RWPE2 (cell line): ENCODE data around the gene GSDME.
A peak's percentile ranks its signal among the peaks of the same experiment; 100 is the strongest.

ENCODE experiments used
- ATAC-seq: fragments of 200-7000 bp; cut with Tn5 transposase; 3 replicates; pipeline ENCODE4 v1.9.1; 2021; ENCODE audit warnings: low read depth
- DNase-seq: peaks from one replicate; pipeline ENCODE4 v3.0.0-alpha.2; 2020; ENCODE audit warnings: low spot score
- H3K27ac ChIP-seq: fragments of 450-650 bp; 2 replicates; pipeline ENCODE4 v1.5.1; 2017; ENCODE audit warnings: mild to moderate bottlenecking; ENCODE audit not compliant: poor library complexity, severe bottlenecking
- H3K27me3 ChIP-seq: fragments of 250-450 bp; sonication (Bioruptor Pico); 2 replicates; pipeline ENCODE4 v1.5.1; 2021; ENCODE audit warnings: mild to moderate bottlenecking, moderate library complexity; ENCODE audit not compliant: insufficient read depth, poor library complexity, severe bottlenecking
- H3K36me3 ChIP-seq: fragments of 250-450 bp; sonication (Bioruptor Pico); 2 replicates; pipeline ENCODE4 v1.5.1; 2020; ENCODE audit warnings: low read depth, mild to moderate bottlenecking, moderate library complexity
- H3K4me1 ChIP-seq: fragments of 250-450 bp; sonication (Bioruptor Pico); 2 replicates; pipeline ENCODE4 v1.5.1; 2021; ENCODE audit warnings: mild to moderate bottlenecking, moderate library complexity; ENCODE audit not compliant: insufficient read depth, poor library complexity, severe bottlenecking
- H3K4me3 ChIP-seq: fragments of 250-450 bp; sonication (Bioruptor Pico); 2 replicates; pipeline ENCODE4 v1.5.1; 2021; ENCODE audit warnings: mild to moderate bottlenecking, moderate library complexity; ENCODE audit not compliant: severe bottlenecking
- H3K9me3 ChIP-seq: fragments of 250-450 bp; sonication (Bioruptor Pico); 2 replicates; pipeline ENCODE4 v1.5.1; 2021; ENCODE audit warnings: mild to moderate bottlenecking, moderate library complexity; ENCODE audit not compliant: severe bottlenecking
- CTCF ChIP-seq: fragments of 450-650 bp; IDR thresholded peaks from one replicate; pipeline ENCODE4 v1.5.1; 2017; ENCODE audit warnings: mild to moderate bottlenecking, moderate library complexity; ENCODE audit not compliant: poor library complexity, severe bottlenecking

GSDME gene

GRCh38 chr7:24665564-24666294 is 91.5 kb downstream of the GSDME start:
- Histone ChIP-seq H3K27ac (no peak overlapping the region), H3K27me3 (no peaks in the 10 kb centered on the region), H3K9me3 (no peaks in the 10 kb centered on the region), H3K4me3 (no peak overlapping the region), H3K36me3 (peaks cover 15% of the 10 kb centered on the region), H3K4me1 (peaks cover 15% of the 10 kb centered on the region)
- DNase-seq (no peak), ATAC-seq (peak; percentile 44; the same call in 1 of the 3 replicates)
- peak; percentile 86 for TF ChIP-seq CTCF

GRCh38 chr7:24660546-24660945 is 96.7 kb downstream of the GSDME start:
- Histone ChIP-seq H3K4me1 (no peaks in the 10 kb centered on the region), H3K4me3 (no peak overlapping the region), H3K9me3 (no peaks in the 10 kb centered on the region), H3K27me3 (no peaks in the 10 kb centered on the region), H3K27ac (no peak overlapping the region), H3K36me3 (peaks cover 2% of the 10 kb centered on the region)
- DNase-seq (no peak), ATAC-seq (no peak)
- TF ChIP-seq CTCF = no peak

- no peak for TF ChIP-seq CTCF
- DNase-seq (no peak), ATAC-seq (no peak)
- no peaks in the 10 kb centered on the region for H3K27me3 ChIP-seq
- H3K36me3 ChIP-seq = no peaks in the 10 kb centered on the region
- H3K4me1 ChIP-seq = no peaks in the 10 kb centered on the region
- no peaks in the 10 kb centered on the region for H3K9me3 ChIP-seq
- no peak overlapping the region for H3K27ac ChIP-seq
- H3K4me3 ChIP-seq = no peak overlapping the region
Observed at GRCh38 chr7:24659505-24659904, 97.8 kb downstream of the GSDME start.

- H3K27me3 ChIP-seq = no peaks in the 10 kb centered on the region
- ATAC-seq = no peak
- no peak overlapping the region for H3K4me3 ChIP-seq
- peaks cover 2% of the 10 kb centered on the region for H3K4me1 ChIP-seq
- no peak overlapping the region for H3K27ac ChIP-seq
- no peaks in the 10 kb centered on the region for H3K36me3 ChIP-seq
- H3K9me3 ChIP-seq = no peaks in the 10 kb centered on the region
- TF ChIP-seq CTCF = no peak
- DNase-seq = no peak
Observed at GRCh38 chr7:24657980-24658379, 99.3 kb downstream of the GSDME start.

- peaks cover 2% of the 10 kb centered on the region for H3K4me1 ChIP-seq
- H3K27ac ChIP-seq = no peak overlapping the region
- no peak for TF ChIP-seq CTCF
- H3K27me3 ChIP-seq = no peaks in the 10 kb centered on the region
- H3K4me3 ChIP-seq = no peak overlapping the region
- H3K9me3 ChIP-seq = no peaks in the 10 kb centered on the region
- ATAC-seq (no peak), DNase-seq (no peak)
- no peaks in the 10 kb centered on the region for H3K36me3 ChIP-seq
Observed at GRCh38 chr7:24656608-24657007, 100.7 kb downstream of the GSDME start.
